Adipose tissue (tissue), 3 donors: ENCODE data around the gene ZFAND4. TPM values are rescaled to one million over a fixed set of nuclear protein-coding genes. Genes with fewer than 3 reads are reported as not detected.

Source experiments
- H3K27ac ChIP-seq: one replicate; pipeline ENCODE4 v1.5.1; 2013; ENCODE audit warnings: low read depth, low read length
- WGBS, 3 donors: extraction: QIAGEN DNeasy Blood & Tissue Kit; methylation state at CpG; one replicate each; pipeline ENCODE4 v1.1.7; 2013; 5-methylcytosine and 5-hydroxymethylcytosine counted together
- polyA plus RNA-seq, 3 donors: library from polyadenylated mRNA; stranded (reverse); fragments of 200-250 nt; gene quantifications; one replicate each; pipeline ENCODE4 v1.2.3, GENCODE V29; 2013
- donor health status: healthy with polysubstance abuse.
- donor health status: Bipolar disorder and iron deficiency.
- donor health status: healthy.

Gene ZFAND4
- polyA plus RNA-seq, 3 donors: 2.4 to 3.4 (median 2.9) TPM

- WGBS, 3 donors: 92 to 95% (median 94%) methylated on average over 3 of the region's 3 CpGs
- no peak overlapping the region for H3K27ac ChIP-seq
These were observed 103.1 kb downstream of the ZFAND4 start for GRCh38 chr10:45569471-45569870.

DNA sequence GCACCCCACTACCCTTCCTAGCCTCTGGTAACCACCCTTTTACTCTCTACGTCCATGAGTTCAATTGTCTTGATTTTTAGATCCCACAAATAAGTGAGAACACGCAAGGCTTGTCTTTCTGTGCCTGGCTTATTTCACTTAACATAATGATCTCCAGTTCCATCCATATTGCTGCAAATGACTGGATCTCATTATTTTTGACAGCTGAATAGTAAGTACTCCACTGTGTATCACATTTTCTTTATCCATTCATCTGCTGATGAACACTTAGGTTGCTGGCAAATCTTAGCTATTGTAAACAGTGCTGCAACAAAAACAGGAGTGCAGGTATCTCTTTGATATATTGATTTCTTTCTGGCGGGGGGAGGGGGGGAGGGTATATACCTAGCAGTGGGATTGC, 106.2 kb downstream of the ZFAND4 start:
- whole genome bisulfite sequencing, 3 donors: 75 to 95% (median 85%) methylated on average over 3 of the region's 3 CpGs

More for the DNA sequence above, 106.2 kb downstream of the ZFAND4 start:
- no peak overlapping the region for H3K27ac ChIP-seq

Other genes with a start within 250 kb of the ZFAND4 start
- gene WASHC2C, start 54.5 kb upstream of the ZFAND4 start, polyA plus RNA-seq: 10 to 100 TPM in 2 of 3 donors, 1 to 10 TPM in 1; 9.0 to 20.1 (median 20.0) TPM
- 1 to 10 TPM; 5.5 to 6.7 (median 5.9) TPM for gene AGAP4, start 174.7 kb upstream of the ZFAND4 start, polyA plus RNA-seq